Astrocyte (in vitro differentiated cells and primary cell): ENCODE results near the gene PRDM2. TPM values are rescaled to one million over a fixed set of nuclear protein-coding genes. Genes with fewer than 3 reads are reported as not detected.

Experiments
- DNase-seq: peaks from one replicate; pipeline ENCODE4 v3.0.0-alpha.2; 2010; ENCODE audit warnings: low read depth
- FAIRE-seq: peaks from 2 replicates; lab custom pipeline; 2011; peaks lifted over from hg19 to GRCh38; lab: Jason Lieb, UNC
- H2AFZ ChIP-seq: 2 replicates; pipeline ENCODE4 v1.6.0; 2012; ENCODE audit warnings: low read depth, low read length, inconsistent platforms
- H3K27ac ChIP-seq: 2 replicates; pipeline ENCODE4 v1.5.1; 2011; ENCODE audit warnings: low read depth, low read length, inconsistent platforms
- H3K27me3 ChIP-seq: 2 replicates; pipeline ENCODE4 v1.6.0; 2011; ENCODE audit warnings: low read length, inconsistent platforms; ENCODE audit not compliant: insufficient read depth
- H3K36me3 ChIP-seq: 2 replicates; pipeline ENCODE4 v1.5.1; 2011; ENCODE audit warnings: low read length, inconsistent platforms; ENCODE audit not compliant: insufficient read depth
- H3K4me1 ChIP-seq: 2 replicates; pipeline ENCODE4 v1.5.1; 2011; ENCODE audit warnings: low read length, inconsistent platforms; ENCODE audit not compliant: insufficient read depth
- H3K4me2 ChIP-seq: 2 replicates; pipeline ENCODE4 v1.6.0; 2012; ENCODE audit warnings: low read length, inconsistent platforms
- H3K4me3 ChIP-seq: 2 replicates; pipeline ENCODE4 v1.5.1; 2011; ENCODE audit warnings: low read depth, mild to moderate bottlenecking, low read length, inconsistent platforms; ENCODE audit not compliant: insufficient read depth
- H3K79me2 ChIP-seq: 2 replicates; pipeline ENCODE4 v1.6.0; 2012; ENCODE audit warnings: mild to moderate bottlenecking, low read length, inconsistent platforms; ENCODE audit not compliant: insufficient read depth
- H3K9ac ChIP-seq: 2 replicates; pipeline ENCODE4 v1.6.0; 2012; ENCODE audit warnings: mild to moderate bottlenecking, low read length, inconsistent platforms
- H3K9me3 ChIP-seq: 2 replicates; pipeline ENCODE4 v1.5.1; 2012; ENCODE audit warnings: low read depth, mild to moderate bottlenecking, low read length, inconsistent platforms; ENCODE audit not compliant: insufficient read depth
- H4K20me1 ChIP-seq: 2 replicates; pipeline ENCODE4 v1.6.0; 2012; ENCODE audit warnings: low read length, inconsistent platforms; ENCODE audit not compliant: insufficient read depth
- H3K27ac Mint-ChIP-seq: one replicate; pipeline ENCODE4 v1.8.0; 2021; ENCODE audit warnings: mild to moderate bottlenecking, mixed read lengths; ENCODE audit not compliant: unreplicated experiment
- H3K27me3 Mint-ChIP-seq: one replicate; pipeline ENCODE4 v1.8.0; 2021; ENCODE audit warnings: low read depth, mixed read lengths; ENCODE audit not compliant: unreplicated experiment
- H3K36me3 Mint-ChIP-seq: one replicate; pipeline ENCODE4 v1.8.0; 2021; ENCODE audit warnings: low read depth, mixed read lengths; ENCODE audit not compliant: unreplicated experiment
- H3K4me1 Mint-ChIP-seq: one replicate; pipeline ENCODE4 v1.8.0; 2021; ENCODE audit warnings: low read depth, mixed read lengths; ENCODE audit not compliant: unreplicated experiment
- H3K4me3 Mint-ChIP-seq: one replicate; pipeline ENCODE4 v1.8.0; 2021; ENCODE audit warnings: mild to moderate bottlenecking, moderate library complexity, mixed read lengths; ENCODE audit not compliant: unreplicated experiment
- H3K9me3 Mint-ChIP-seq: one replicate; pipeline ENCODE4 v1.8.0; 2021; ENCODE audit warnings: mild to moderate bottlenecking, mixed read lengths; ENCODE audit not compliant: unreplicated experiment
- EZH2 ChIP-seq: IDR thresholded peaks from 2 replicates; pipeline ENCODE4 v1.6.1; 2012; ENCODE audit warnings: mild to moderate bottlenecking, low read length, inconsistent platforms; ENCODE audit not compliant: insufficient read depth
- total RNA-seq: library from RNA; stranded (reverse); gene quantifications from 2 replicates; pipeline ENCODE4 v1.2.1, GENCODE V29; 2021
- TF ChIP-seq, protein P1 (sequence below): IDR thresholded peaks from 2 replicates; pipeline ENCODE4 v1.5.1; 2011; ENCODE audit warnings: low read depth, mild to moderate bottlenecking, inconsistent platforms, low read length, moderate library complexity; ENCODE audit not compliant: insufficient read depth

The PRDM2 gene
- total RNA-seq, 1 donor from 2014 or later: 49.0 TPM

DNA sequence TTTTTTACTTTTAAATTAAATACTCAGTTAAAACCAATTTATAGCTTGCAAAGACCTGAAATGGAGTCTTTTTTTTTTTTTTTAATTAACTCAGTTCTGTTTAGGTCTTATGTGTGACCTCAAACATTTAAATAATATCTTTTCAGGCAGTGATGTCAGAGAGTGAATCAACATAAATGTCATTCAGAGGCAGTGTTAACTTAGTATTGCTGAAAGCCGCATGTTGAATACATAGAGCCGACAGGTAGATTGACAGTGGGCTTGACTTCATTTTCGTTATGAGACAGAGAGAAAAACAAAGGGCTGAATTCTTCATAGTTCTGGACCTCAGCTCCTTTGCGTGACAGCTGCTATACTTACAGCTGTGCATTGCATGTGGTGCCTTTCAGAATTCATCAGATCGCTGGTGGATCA, 51.5 kb downstream of the PRDM2 start:
- Mint-ChIP-seq H3K4me3 (peak overlapping the region; percentile 100), H3K9me3 (no peaks in the 10 kb centered on the region), H3K36me3 (peaks cover 3% of the 10 kb centered on the region), H3K27me3 (no peaks in the 10 kb centered on the region), H3K4me1 (peaks cover 38% of the 10 kb centered on the region), H3K27ac (no peak overlapping the region)
- H3K4me2 ChIP-seq: peak overlapping the region; percentile 89
- H3K79me2 ChIP-seq: peaks cover 67% of the 10 kb centered on the region
- no peak overlapping the region for H3K4me3 ChIP-seq
- FAIRE-seq: no peak
- peaks cover 3% of the 10 kb centered on the region for H3K36me3 ChIP-seq
- peaks cover 19% of the 10 kb centered on the region for H3K4me1 ChIP-seq
- H3K9me3 ChIP-seq: no peaks in the 10 kb centered on the region
- H3K27ac ChIP-seq: no peak overlapping the region
- peak overlapping the region; percentile 36 for H3K9ac ChIP-seq
- TF ChIP-seq, protein P1, sequence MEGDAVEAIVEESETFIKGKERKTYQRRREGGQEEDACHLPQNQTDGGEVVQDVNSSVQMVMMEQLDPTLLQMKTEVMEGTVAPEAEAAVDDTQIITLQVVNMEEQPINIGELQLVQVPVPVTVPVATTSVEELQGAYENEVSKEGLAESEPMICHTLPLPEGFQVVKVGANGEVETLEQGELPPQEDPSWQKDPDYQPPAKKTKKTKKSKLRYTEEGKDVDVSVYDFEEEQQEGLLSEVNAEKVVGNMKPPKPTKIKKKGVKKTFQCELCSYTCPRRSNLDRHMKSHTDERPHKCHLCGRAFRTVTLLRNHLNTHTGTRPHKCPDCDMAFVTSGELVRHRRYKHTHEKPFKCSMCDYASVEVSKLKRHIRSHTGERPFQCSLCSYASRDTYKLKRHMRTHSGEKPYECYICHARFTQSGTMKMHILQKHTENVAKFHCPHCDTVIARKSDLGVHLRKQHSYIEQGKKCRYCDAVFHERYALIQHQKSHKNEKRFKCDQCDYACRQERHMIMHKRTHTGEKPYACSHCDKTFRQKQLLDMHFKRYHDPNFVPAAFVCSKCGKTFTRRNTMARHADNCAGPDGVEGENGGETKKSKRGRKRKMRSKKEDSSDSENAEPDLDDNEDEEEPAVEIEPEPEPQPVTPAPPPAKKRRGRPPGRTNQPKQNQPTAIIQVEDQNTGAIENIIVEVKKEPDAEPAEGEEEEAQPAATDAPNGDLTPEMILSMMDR: no peak
- no peak for TF ChIP-seq EZH2
- no peak overlapping the region for H2AFZ ChIP-seq
- no peaks in the 10 kb centered on the region for H3K27me3 ChIP-seq
- peaks cover 63% of the 10 kb centered on the region for H4K20me1 ChIP-seq
- DNase-seq: no peak

DNA sequence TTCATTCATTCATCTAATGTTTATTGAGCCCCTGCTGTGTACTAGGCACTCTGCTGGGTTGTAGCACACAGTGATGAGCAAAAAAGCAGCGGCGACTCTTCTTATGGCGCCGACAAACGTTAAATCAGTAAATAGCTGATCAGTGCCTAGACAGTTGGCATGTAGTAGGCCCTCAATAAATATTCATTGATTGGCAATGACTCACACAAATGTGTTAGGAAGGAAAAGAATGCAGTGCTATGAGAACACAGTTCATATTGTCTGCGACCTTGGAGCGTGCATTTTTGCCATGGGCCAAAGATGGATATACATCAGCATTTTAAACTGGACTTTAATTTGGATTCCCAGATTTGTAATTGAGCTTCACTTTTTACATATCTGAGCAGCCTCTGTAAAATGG, 52.0 kb downstream of the PRDM2 start:
- Mint-ChIP-seq H3K4me3 (no peak overlapping the region), H3K9me3 (no peaks in the 10 kb centered on the region), H3K4me1 (peaks cover 43% of the 10 kb centered on the region), H3K36me3 (peaks cover 3% of the 10 kb centered on the region), H3K27me3 (no peaks in the 10 kb centered on the region), H3K27ac (no peak overlapping the region)
- Histone ChIP-seq H3K4me3 (no peak overlapping the region), H4K20me1 (peaks cover 68% of the 10 kb centered on the region), H3K9me3 (no peaks in the 10 kb centered on the region), H3K27ac (no peak overlapping the region), H2AFZ (no peak overlapping the region), H3K9ac (peak overlapping the region; percentile 36), H3K79me2 (peaks cover 72% of the 10 kb centered on the region), H3K4me2 (peak overlapping the region; percentile 89), H3K36me3 (peaks cover 3% of the 10 kb centered on the region), H3K27me3 (no peaks in the 10 kb centered on the region), H3K4me1 (peaks cover 19% of the 10 kb centered on the region)
- no peak for DNase-seq
- no peak for TF ChIP-seq EZH2
- TF ChIP-seq, protein P1: no peak
- FAIRE-seq: no peak

DNA sequence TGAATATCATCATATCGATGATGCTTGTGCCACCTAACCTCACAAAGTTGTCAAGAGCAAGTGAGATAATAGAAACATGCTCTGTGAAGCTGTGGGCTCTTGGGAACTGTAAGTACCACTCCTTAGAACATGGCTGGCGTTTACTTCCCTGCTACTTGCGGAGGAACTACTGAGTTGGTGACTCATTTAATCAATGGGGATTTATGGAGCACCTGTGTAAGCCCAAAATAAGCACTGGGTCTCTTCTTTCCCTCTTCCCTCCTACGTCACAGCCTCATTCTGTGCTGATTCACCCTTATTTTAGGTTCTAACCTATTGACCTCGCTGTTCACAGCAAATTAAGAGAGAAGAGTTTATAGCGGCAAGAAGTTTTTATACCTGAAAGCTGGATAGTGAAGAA, 52.9 kb downstream of the PRDM2 start:
- H3K27ac ChIP-seq: no peak overlapping the region
- Mint-ChIP-seq H3K27ac (no peak overlapping the region), H3K4me3 (no peak overlapping the region), H3K9me3 (no peaks in the 10 kb centered on the region), H3K4me1 (peaks cover 48% of the 10 kb centered on the region), H3K27me3 (no peaks in the 10 kb centered on the region), H3K36me3 (peaks cover 3% of the 10 kb centered on the region)
- peaks cover 77% of the 10 kb centered on the region for H4K20me1 ChIP-seq
- peaks cover 25% of the 10 kb centered on the region for H3K4me1 ChIP-seq
- no peaks in the 10 kb centered on the region for H3K27me3 ChIP-seq
- DNase-seq: no peak
- TF ChIP-seq EZH2: no peak
- TF ChIP-seq, protein P1: no peak
- H2AFZ ChIP-seq: no peak overlapping the region
- H3K9ac ChIP-seq: no peak overlapping the region
- no peaks in the 10 kb centered on the region for H3K9me3 ChIP-seq
- no peak overlapping the region for H3K4me2 ChIP-seq
- H3K4me3 ChIP-seq: no peak overlapping the region
- H3K36me3 ChIP-seq: peaks cover 3% of the 10 kb centered on the region
- peaks cover 81% of the 10 kb centered on the region for H3K79me2 ChIP-seq
- no peak for FAIRE-seq
